Measurements from ENCODE around the gene TRIM40.

- no peak for TF ChIP-seq EP300 (IDR thresholded peaks at IDR 0.05; ENCODE audit: borderline replicate concordance)
- TF ChIP-seq RAD21 (IDR thresholded peaks at IDR 0.05; ENCODE audit: low read depth), result peak; percentile 81
- no peak for TF ChIP-seq YY1 (IDR thresholded peaks at IDR 0.05; ENCODE audit: low read depth)
- TF ChIP-seq ZBTB7A (IDR thresholded peaks at IDR 0.05; ENCODE audit: low read depth), result no peak
- no peak for TF ChIP-seq REST (IDR thresholded peaks at IDR 0.05; ENCODE audit: low read depth)
- TF ChIP-seq TEAD4 (IDR thresholded peaks at IDR 0.05), result no peak
- no peak for TF ChIP-seq TAF1 (IDR thresholded peaks at IDR 0.05; ENCODE audit: low read depth)
- no peak for TF ChIP-seq FOXM1 (IDR thresholded peaks at IDR 0.05; ENCODE audit: borderline replicate concordance, low read depth)
Observed at GRCh38 chr6:30169658-30170614, 34.0 kb downstream of the TRIM40 start.
